NCI-H774 (cell line): Measurements from ENCODE around the gene IL4.

Experiments used
- DNase-seq: peaks from one replicate; lab custom pipeline; 2025; lab: John Stamatoyannopoulos, UW

IL4 gene

GRCh38 chr5:132695956-132696355, 22.2 kb downstream of the IL4 start:
- no peak for DNase-seq

DNA sequence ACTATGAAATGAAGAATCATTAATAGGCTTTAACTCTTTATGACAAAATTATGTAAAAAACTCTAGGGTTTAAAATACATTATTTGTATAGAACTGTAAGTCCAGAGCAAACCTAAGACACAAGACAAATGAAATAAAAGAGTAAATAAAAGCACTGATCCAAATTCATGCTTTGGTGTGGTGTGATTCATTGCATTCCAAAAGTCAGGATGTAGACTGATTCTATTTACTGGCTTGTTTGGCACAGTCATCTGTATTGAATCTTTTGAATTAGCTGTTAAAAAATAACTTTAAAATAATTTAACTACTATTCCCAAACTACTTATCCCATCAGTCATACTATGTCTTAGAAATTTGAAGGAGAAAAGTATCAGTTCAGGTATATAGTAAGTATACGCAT, 31.1 kb downstream of the IL4 start:
- DNase-seq = no peak

- DNase-seq = no peak
Observed at GRCh38 chr5:132708645-132709044, 34.9 kb downstream of the IL4 start.

- DNase-seq = no peak
Observed at GRCh38 chr5:132714456-132715307, 40.9 kb downstream of the IL4 start.

GRCh38 chr5:132718544-132719312, 44.9 kb downstream of the IL4 start:
- DNase-seq = no peak

GRCh38 chr5:132725745-132726144, 52.0 kb downstream of the IL4 start:
- DNase-seq = no peak

GRCh38 chr5:132729896-132730295, 56.1 kb downstream of the IL4 start:
- DNase-seq = no peak
